ENCODE data around the gene CMTM5.

CMTM5 gene

DNA sequence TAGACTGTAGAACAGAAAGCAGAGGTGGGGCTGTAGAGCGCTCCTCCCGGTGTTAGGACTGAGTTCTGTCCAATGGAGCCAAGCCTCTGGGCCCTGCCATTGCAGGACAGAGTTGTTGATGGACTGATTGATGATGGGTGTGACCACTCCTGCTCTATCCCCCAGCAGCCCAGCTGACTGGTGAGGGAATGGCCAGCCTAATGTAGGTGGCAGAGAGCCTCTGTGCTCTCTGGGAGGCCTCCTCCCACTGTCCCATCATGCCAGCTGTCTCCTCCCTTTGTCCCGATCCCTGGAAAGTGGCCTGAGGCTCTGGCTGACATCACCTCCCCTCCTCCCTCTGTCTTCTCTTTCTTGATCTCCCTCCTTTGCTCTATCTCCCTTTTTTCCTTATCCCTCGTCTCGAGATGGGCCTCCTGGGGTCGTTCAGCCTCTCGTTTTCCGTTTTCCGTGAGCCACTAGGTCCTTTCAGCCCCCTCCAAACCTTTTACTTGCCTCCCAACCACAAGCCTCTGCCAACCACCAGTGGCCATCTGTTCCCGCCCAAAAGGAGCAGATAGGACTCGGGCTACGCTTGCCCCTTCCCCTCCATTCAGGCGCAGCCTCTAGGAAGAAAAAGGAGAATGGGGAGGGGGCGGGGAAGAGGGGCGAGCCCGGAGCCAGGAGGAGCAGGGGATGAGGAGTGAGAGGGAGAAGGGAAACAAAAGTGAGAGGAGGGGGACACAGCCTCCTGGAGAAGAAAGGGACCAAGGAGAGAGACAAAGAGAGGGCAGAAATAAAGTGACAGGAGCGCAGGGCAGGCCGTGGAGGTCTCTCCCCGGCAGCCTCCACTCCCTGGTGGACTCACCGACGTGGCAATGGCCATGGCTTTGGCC lies 12.4 kb upstream of the CMTM5 start:
- TF ChIP-seq, protein P1, sequence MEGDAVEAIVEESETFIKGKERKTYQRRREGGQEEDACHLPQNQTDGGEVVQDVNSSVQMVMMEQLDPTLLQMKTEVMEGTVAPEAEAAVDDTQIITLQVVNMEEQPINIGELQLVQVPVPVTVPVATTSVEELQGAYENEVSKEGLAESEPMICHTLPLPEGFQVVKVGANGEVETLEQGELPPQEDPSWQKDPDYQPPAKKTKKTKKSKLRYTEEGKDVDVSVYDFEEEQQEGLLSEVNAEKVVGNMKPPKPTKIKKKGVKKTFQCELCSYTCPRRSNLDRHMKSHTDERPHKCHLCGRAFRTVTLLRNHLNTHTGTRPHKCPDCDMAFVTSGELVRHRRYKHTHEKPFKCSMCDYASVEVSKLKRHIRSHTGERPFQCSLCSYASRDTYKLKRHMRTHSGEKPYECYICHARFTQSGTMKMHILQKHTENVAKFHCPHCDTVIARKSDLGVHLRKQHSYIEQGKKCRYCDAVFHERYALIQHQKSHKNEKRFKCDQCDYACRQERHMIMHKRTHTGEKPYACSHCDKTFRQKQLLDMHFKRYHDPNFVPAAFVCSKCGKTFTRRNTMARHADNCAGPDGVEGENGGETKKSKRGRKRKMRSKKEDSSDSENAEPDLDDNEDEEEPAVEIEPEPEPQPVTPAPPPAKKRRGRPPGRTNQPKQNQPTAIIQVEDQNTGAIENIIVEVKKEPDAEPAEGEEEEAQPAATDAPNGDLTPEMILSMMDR (IDR thresholded peaks at IDR 0.05; ENCODE audit: low read depth, low read length) = no peak
- TF ChIP-seq, protein P2, sequence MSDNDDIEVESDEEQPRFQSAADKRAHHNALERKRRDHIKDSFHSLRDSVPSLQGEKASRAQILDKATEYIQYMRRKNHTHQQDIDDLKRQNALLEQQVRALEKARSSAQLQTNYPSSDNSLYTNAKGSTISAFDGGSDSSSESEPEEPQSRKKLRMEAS (IDR thresholded peaks at IDR 0.05; ENCODE audit: low read depth, low read length) = no peak
- TF ChIP-seq POLR2A (IDR thresholded peaks at IDR 0.05; ENCODE audit: extremely low read depth, insufficient read length) = no peak
- TF ChIP-seq MYC (IDR thresholded peaks at IDR 0.05; ENCODE audit: low read depth, low read length) = no peak
- no peak overlapping the region for H3K4me3 ChIP-seq (ENCODE audit: low read depth, low read length)
- no peak for DNase-seq (ENCODE audit: low read depth)

DNA sequence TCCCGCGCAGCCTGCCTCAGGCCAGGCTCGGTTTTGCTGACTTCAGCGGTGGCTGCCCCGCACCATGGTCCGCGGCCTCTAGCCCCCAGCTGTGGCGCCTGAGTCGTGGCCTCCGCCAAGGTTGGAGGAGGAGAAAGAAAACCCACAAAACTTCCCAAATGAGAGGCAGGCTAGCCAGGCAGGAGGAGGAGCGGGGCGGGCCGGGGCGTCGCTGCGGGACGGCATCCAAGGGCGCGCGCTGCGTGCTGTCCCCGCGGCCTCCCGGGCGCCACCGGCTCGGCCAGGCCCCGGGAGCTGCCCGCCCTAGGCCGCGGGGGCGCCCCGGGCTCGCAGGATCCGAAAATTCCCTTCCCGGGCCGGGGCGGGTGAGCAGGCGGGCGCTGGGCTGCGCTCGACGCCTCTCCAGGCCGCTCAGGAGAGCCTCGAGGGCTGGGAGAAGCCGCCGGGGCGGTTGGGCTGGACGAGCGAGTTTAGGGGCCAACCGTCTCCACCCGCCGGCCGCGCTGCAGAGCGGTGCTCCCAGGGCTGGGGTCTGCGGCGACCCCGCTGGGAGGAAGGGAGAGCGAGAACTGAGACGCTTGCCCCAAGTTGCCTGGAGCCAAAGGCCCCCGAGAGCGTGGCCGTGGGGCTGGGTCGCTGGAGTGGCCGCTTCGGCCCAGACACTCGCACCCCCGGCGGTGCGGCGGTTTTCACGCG lies 11.7 kb upstream of the CMTM5 start, which contains the start of gene EFS:
TSS of gene EFS (minus strand) at position 137 of the 696 bp plus-strand sequence. CDS start 147 bp downstream, outside the sequence.
- DNase-seq (ENCODE audit: low read depth) = no peak
- no peak for TF ChIP-seq POLR2A (IDR thresholded peaks at IDR 0.05; ENCODE audit: extremely low read depth, insufficient read length)
- TF ChIP-seq, protein P2 (IDR thresholded peaks at IDR 0.05; ENCODE audit: low read depth, low read length) = no peak
- TF ChIP-seq MYC (IDR thresholded peaks at IDR 0.05; ENCODE audit: low read depth, low read length) = no peak
- TF ChIP-seq, protein P1 (IDR thresholded peaks at IDR 0.05; ENCODE audit: low read depth, low read length) = no peak
- H3K4me3 ChIP-seq (ENCODE audit: low read depth, low read length) = no peak within 1 kb of the TSS

DNA sequence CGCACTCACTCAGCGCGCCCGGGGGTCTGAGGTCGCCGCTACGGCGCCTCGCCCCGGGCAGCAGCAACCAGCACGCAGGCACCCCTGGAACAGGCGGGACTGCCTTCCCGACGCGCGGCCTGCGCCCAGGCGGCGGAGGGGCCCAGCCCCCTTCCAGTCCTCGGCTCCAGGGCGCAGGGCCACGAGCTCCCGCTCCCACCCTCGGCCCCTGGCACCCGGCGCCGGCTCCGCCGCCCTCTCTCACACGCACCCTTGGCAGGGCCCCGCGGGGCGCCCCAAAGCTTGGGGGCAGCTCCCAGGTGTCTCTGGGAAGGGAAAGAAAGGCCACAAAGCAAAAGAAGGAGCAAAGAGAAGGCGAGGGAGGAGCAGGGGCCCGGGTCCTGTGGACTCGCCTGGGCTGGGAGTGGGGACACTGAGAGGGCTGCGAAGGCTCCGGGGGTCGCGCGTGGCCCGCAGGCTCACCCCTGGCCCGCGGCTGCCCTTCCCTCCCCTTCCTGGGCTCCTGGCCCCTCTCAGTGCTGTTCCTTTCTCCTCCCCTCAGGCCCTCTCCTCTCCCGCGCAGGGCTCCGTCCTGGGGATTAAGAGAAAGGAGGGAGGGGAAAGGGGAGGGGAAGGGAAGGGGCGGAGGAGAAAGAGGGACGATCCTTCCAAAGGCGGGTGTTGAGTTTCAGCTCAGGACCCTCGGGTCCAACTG lies 11.0 kb upstream of the CMTM5 start:
- TF ChIP-seq, protein P1 (IDR thresholded peaks at IDR 0.05; ENCODE audit: low read depth, low read length) = no peak
- TF ChIP-seq POLR2A (IDR thresholded peaks at IDR 0.05; ENCODE audit: extremely low read depth, insufficient read length) (no peak), MYC (IDR thresholded peaks at IDR 0.05; ENCODE audit: low read depth, low read length) (no peak)
- no peak overlapping the region for H3K4me3 ChIP-seq (ENCODE audit: low read depth, low read length)
- DNase-seq (ENCODE audit: low read depth) = no peak

DNA sequence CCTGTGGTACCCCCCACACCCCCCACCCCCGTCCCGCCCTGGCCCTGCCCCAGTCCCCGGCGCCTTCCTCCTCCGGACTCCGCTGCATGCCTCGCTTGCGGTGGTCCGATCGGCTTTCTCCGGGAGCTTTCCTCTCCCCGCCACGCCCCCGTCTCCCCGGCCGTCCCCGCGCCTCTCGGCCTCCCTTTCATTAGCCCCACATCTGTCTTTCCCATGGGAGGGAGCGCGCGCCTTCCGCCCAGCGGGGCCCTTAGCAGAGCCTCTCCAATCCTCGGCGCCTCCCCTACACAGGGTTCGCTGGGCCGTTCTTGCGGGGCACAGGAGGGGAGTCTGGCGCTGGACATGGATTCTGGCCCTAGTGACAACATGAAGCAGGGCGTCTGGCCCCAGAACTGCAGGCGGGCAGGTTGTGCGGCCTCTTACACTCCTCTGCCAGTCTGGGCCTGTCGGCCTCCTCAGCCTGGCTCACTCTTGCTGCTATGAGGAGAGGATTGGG lies 10.4 kb upstream of the CMTM5 start:
- TF ChIP-seq MYC (IDR thresholded peaks at IDR 0.05; ENCODE audit: low read depth, low read length) = no peak
- TF ChIP-seq, protein P2 (IDR thresholded peaks at IDR 0.05; ENCODE audit: low read depth, low read length) = no peak
- TF ChIP-seq, protein P1 (IDR thresholded peaks at IDR 0.05; ENCODE audit: low read depth, low read length) = no peak
- TF ChIP-seq POLR2A (IDR thresholded peaks at IDR 0.05; ENCODE audit: extremely low read depth, insufficient read length) = no peak
- H3K4me3 ChIP-seq (ENCODE audit: low read depth, low read length) = no peak overlapping the region
- DNase-seq (ENCODE audit: low read depth) = no peak

DNA sequence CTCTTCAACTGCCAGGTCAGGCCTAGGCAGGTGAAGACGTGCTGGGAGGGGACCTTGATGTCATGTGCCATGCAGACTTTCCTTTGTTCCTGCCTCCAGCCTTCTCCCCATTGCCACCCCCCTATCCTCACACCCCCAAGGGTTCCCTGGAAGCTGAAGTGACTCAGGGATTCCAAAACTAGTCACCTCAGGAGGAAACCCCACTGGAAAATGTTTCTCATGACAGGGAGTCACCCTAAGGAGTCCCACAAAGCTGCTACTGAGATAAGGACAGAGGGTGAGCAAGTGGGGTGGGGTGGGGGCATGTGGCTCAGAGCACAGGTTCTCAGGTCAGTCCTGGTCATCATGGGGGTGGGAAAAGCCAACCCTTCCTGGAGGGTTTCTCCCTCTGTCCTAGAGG lies 6.6 kb upstream of the CMTM5 start:
- no peak for DNase-seq (ENCODE audit: low read depth)
- no peak overlapping the region for H3K4me3 ChIP-seq (ENCODE audit: low read depth, low read length)
- TF ChIP-seq POLR2A (IDR thresholded peaks at IDR 0.05; ENCODE audit: extremely low read depth, insufficient read length) (no peak), MYC (IDR thresholded peaks at IDR 0.05; ENCODE audit: low read depth, low read length) (no peak)
- TF ChIP-seq, protein P2 (IDR thresholded peaks at IDR 0.05; ENCODE audit: low read depth, low read length) = no peak
- TF ChIP-seq, protein P1 (IDR thresholded peaks at IDR 0.05; ENCODE audit: low read depth, low read length) = no peak
